Osteocyte (in vitro differentiated cells): ENCODE measurements around the gene BAG1. TPM values are rescaled to one million over a fixed set of nuclear protein-coding genes. Genes with fewer than 3 reads are reported as not detected.

Source experiments
- DNase-seq: peaks from one replicate; pipeline ENCODE4 v3.0.0; 2021; ENCODE audit warnings: mixed read lengths; ENCODE audit not compliant: unreplicated experiment; ENCODE audit errors: extremely low spot score
- H3K27ac Mint-ChIP-seq: one replicate; pipeline ENCODE4 v1.8.0; 2021; ENCODE audit warnings: mild to moderate bottlenecking, mixed read lengths; ENCODE audit not compliant: unreplicated experiment
- H3K27me3 Mint-ChIP-seq: one replicate; pipeline ENCODE4 v1.8.0; 2021; ENCODE audit warnings: mixed read lengths; ENCODE audit not compliant: unreplicated experiment
- H3K36me3 Mint-ChIP-seq: one replicate; pipeline ENCODE4 v1.8.0; 2021; ENCODE audit warnings: mixed read lengths; ENCODE audit not compliant: unreplicated experiment
- H3K4me1 Mint-ChIP-seq: one replicate; pipeline ENCODE4 v1.8.0; 2021; ENCODE audit warnings: mixed read lengths; ENCODE audit not compliant: unreplicated experiment
- H3K4me3 Mint-ChIP-seq: one replicate; pipeline ENCODE4 v1.8.0; 2021; ENCODE audit warnings: mild to moderate bottlenecking, moderate library complexity, mixed read lengths; ENCODE audit not compliant: unreplicated experiment
- H3K9me3 Mint-ChIP-seq: one replicate; pipeline ENCODE4 v1.8.0; 2021; ENCODE audit warnings: mixed read lengths; ENCODE audit not compliant: unreplicated experiment
- CTCF ChIP-seq: fragments of 200-600 bp; sonication (generic); IDR thresholded peaks from 2 replicates; pipeline ENCODE4 v1.5.0; 2021; ENCODE audit warnings: antibody characterized with exemption, mild to moderate bottlenecking, moderate library complexity
- total RNA-seq: library from RNA; stranded (reverse); gene quantifications from 2 replicates; pipeline ENCODE4 v1.2.1, GENCODE V29; 2021

BAG1 gene
- total RNA-seq, 1 donor from 2014 or later: 73.9 TPM

- no peaks in the 10 kb centered on the region for H3K36me3 Mint-ChIP-seq
- no peaks in the 10 kb centered on the region for H3K9me3 Mint-ChIP-seq
These were observed 31.7 kb downstream of the BAG1 start for GRCh38 chr9:33232815-33233214.

GRCh38 chr9:33231623-33231942, 32.9 kb downstream of the BAG1 start:
- Mint-ChIP-seq H3K4me3 (no peak overlapping the region), H3K36me3 (no peaks in the 10 kb centered on the region), H3K27ac (no peak overlapping the region), H3K9me3 (no peaks in the 10 kb centered on the region), H3K27me3 (peaks cover 5% of the 10 kb centered on the region), H3K4me1 (peaks cover 12% of the 10 kb centered on the region)
- TF ChIP-seq CTCF: no peak
- DNase-seq: no peak

More at GRCh38 chr9:33232815-33233214, 31.7 kb downstream of the BAG1 start:
- Mint-ChIP-seq H3K4me3 (no peak overlapping the region), H3K4me1 (peaks cover 12% of the 10 kb centered on the region), H3K27me3 (peaks cover 3% of the 10 kb centered on the region), H3K27ac (no peak overlapping the region)
- TF ChIP-seq CTCF: no peak
- DNase-seq: no peak

- Mint-ChIP-seq H3K27ac (no peak overlapping the region), H3K27me3 (peaks cover 5% of the 10 kb centered on the region), H3K4me1 (peaks cover 12% of the 10 kb centered on the region), H3K36me3 (no peaks in the 10 kb centered on the region), H3K9me3 (no peaks in the 10 kb centered on the region), H3K4me3 (no peak overlapping the region)
- DNase-seq: no peak
- TF ChIP-seq CTCF: no peak
These were observed 33.5 kb downstream of the BAG1 start for GRCh38 chr9:33230756-33231622.

- DNase-seq: no peak
- H3K4me3 Mint-ChIP-seq: no peak overlapping the region
- H3K27ac Mint-ChIP-seq: no peak overlapping the region
- no peaks in the 10 kb centered on the region for H3K36me3 Mint-ChIP-seq
- H3K9me3 Mint-ChIP-seq: no peaks in the 10 kb centered on the region
- peaks cover 18% of the 10 kb centered on the region for H3K4me1 Mint-ChIP-seq
- peaks cover 5% of the 10 kb centered on the region for H3K27me3 Mint-ChIP-seq
- TF ChIP-seq CTCF: no peak
These were observed 35.0 kb downstream of the BAG1 start for GRCh38 chr9:33229359-33230114.

GRCh38 chr9:33228606-33229005, 35.9 kb downstream of the BAG1 start:
- peaks cover 5% of the 10 kb centered on the region for H3K27me3 Mint-ChIP-seq
- peaks cover 9% of the 10 kb centered on the region for H3K4me1 Mint-ChIP-seq
- DNase-seq: no peak
- no peak for TF ChIP-seq CTCF
- no peaks in the 10 kb centered on the region for H3K36me3 Mint-ChIP-seq
- H3K4me3 Mint-ChIP-seq: no peak overlapping the region
- H3K27ac Mint-ChIP-seq: no peak overlapping the region
- no peaks in the 10 kb centered on the region for H3K9me3 Mint-ChIP-seq
